Ramos (cell line): ENCODE results near the gene WAPL.

ENCODE experiments used
- in situ Hi-C: fragments of 300-500 bp; cut with MboI; formaldehyde crosslinking; loops from one replicate; pipeline ENCODE4 v1.14.3; 2022; ENCODE audit warnings: low sequenced_read_pairs; ENCODE audit not compliant: unreplicated experiment

The WAPL gene

DNA sequence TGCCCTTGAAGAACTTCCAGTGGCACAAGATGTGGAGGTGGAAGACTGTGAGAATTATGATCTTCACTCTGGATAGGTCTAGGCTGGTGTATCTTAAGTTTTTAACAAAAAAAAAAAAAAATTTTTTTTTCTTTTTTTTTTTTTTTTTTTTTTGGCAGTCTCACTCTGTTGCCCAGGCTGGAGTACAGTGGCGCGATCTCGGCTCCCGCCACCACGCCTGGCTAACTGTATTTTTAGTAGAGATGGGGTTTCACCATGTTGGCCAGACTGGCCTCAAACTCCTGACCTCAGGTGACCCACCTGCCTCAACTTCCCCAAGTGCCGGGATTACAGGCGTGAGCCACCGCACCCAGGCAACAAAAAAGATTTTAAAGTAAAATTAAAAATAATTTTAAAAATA lies 37.9 kb downstream of the WAPL start:
- in situ Hi-C loops = no loop called here

DNA sequence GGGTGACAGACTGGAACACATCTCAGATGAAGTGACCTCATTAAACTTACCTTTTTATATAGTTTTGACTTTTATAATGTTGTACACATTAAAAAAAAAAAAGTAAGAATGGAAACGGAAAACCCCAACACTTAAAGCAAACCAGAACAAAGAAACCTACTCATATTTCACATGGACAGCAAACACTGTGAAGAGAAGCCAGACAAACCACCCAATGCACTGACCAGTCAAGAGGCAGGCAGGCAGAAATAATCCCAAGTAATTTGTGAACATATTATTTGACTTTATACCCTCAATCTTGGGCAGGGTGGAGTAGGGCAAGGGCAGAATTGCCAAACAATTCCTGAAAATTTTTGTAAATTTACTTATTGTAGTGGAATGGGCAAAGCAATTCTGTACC lies 39.8 kb downstream of the WAPL start:
- in situ Hi-C loops = no loop called here

DNA sequence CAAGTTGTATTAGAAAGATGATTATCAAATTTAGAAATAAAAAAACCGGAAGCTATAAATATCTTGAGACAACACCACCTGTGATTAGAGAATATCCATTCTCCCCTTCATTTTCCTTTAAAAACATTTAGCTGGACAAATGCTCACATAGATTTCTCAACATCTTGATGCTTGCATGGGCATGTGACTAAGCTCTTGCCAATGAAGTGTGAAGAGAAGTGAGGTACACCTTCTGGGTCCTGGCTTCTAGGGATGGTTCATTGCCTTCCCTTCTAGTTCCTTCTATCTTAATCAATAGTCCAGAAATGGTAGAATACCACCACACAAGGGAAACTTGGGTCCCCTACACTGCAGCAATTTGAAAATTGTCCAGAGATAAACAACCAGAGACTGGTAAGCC lies 41.0 kb downstream of the WAPL start:
- in situ Hi-C loops = no loop called here

DNA sequence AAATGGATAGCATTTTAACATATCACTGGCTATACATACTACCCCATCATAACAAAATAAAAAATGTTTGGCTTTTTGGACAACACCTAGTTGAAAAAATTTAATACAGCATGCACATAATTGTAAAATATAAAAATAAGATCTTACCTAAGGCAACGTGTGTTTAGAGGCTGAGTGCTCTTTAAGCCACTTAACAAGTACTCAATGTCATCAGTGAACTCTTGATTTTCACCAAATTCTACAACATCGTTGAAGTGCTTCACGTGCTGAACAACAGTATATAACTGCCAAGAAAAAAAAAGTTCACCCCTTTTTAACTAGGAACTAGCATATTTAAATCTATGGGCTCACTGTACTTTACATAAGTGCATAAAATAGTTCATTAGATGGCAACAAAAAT lies 49.5 kb downstream of the WAPL start:
- in situ Hi-C loops = no loop called here

DNA sequence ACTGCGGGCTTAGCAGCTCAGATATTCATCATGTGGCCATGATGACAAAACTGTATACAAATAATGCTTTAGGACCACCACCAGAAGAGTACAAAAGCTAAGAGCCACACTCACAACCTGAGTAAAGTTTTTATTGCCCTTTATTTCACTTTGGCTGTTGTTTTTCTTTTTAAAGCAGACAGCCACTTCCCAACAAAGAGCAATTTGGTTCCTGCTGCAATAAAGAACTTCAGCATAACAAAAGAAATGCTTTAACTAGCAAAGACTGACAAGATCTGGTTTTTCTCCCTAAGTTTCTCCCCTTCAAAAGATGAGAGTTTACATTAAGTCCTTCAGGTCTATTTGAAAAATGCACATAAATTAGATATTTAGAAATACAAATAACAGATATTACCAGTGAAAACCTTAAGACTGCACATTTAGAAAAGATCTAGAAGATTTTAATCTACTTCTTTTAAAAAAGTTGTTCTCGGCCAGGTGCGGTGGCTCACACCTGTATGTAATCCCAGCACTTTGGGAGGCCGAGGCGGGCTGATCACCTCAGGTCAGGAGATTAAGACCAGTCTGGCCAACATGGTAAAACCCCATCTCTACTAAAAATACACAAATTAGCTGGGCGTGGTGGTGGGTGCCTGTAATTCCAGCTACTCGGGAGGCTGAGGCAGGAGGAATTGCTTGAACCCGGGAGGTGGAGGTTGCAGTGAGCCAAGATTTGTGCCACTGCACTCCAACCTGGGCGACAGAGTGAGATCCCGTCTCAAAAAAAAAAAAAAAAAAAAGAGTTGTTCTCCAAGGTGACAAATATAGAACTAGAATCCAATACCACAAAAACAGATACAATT lies 59.4 kb downstream of the WAPL start:
- in situ Hi-C loops = no loop called here

DNA sequence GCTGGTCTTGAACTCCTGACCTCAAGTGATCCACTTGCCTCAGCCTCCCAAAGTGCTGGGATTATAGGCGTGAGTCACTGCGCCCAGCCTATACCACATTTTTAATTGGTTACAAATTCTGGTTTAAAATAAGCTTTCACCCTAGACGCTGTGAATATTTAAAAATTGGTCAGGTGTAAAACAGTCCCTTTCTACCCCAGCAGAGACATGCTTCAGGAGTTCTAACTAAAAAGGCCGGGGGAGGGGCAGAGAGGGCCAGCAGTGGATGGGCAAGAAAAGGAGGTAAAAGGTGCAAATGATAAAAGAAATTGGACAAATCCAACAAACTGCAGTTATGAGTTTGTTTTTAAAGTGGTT lies 70.0 kb downstream of the WAPL start:
- in situ Hi-C loops = no loop called here

DNA sequence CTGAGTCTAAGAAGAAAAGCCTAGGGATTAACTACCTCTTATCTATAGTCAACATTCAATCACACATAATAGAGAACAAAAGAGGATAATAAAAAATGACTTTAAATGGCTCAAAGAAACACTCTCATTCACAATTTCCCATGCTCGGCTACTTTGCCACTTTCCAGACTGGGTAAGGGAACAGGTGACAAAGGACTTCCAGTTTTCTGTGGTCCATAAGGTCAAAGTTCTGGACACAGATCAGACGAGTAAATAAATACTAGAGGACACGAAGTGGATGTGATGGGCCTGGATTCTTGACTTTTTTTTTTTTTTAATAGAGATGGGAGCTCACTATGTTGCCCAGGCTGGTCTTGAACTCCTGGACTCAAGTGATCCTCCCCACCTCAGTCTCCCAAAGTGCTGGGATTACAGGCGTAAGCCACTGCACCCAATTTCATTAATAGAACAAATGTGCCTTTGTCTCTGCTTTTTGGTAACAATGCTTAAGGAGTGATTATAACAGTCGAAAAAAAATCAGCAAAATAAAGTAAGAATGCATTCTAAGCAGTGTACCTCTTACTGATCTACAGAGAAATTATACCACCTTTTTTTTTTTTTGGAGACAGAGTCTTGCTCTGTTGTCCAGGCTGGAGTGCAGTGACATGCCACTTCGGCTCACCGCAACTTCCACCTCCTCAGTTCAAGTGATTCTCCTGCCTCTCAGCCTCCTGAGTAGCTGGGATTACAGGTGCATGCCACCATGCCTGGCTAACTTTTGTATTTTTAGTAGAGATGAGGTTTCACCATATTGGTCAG lies 70.6 kb downstream of the WAPL start:
- in situ Hi-C loops = no loop called here

DNA sequence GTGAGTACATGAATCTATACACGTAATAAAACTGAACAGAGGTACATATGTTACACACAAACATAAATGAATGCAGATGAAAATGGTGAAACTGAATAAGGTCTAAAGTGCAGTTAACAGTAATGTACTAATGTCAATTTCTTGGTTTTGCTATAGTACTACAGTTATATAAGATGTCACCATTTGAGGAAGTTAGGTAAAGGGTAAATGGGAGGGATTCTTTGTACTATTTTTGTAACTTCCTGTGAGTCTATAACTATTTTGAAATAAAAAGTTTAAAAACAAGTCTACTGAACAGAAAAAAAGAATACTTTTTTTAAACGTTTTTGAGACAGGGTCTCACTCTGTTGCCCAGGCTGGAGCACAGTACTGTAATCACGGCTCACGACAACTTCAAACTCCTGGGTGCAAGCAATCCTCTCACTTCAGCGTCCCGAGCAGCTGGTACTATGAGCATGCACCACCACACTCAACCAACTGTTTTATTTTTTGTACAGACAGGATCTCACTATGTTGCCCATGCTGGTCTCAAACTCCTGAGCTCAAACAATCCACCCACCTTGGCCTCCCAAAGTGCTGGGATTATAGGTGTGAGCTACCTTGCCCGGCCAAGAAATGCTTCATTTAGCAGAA lies 71.5 kb downstream of the WAPL start:
- in situ Hi-C loops = no loop called here

DNA sequence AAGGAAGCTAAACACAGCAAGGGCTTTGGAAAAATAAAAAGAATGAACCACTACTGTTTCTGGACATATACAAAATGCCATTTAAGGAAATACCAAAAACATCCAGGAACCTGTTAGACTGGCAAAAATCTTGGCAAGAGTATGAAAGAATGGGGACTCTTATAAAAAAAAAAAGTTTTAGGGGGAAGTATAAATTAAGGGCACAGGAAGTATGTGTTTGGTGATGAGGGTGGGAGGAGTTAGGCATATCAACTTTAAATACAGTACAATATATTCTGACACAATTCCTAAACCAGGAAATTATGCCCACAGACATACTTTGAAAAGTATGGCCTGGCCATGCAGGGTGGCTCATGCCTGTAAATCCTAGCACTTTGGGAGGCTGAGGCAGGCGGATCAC lies 74.2 kb downstream of the WAPL start:
- in situ Hi-C loops = no loop called here

DNA sequence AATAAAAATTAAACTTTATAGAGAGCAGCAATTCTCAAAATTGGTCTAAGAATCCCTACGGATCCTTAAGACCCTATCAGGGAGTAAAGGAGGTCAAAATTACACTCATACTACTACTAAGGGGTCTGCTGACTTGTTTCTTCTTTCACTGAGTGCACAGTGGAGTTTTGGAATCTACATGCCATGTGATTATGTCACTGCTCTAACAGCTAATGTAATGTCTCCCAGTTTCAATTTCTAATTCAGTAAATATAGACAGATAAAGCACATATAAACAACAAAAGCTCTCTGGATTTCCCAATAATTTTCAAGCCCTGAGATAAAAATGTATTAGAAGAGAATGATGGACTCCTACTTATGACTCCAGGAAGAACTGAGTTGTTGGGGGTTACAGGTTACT lies 74.6 kb downstream of the WAPL start:
- in situ Hi-C loops = no loop called here

DNA sequence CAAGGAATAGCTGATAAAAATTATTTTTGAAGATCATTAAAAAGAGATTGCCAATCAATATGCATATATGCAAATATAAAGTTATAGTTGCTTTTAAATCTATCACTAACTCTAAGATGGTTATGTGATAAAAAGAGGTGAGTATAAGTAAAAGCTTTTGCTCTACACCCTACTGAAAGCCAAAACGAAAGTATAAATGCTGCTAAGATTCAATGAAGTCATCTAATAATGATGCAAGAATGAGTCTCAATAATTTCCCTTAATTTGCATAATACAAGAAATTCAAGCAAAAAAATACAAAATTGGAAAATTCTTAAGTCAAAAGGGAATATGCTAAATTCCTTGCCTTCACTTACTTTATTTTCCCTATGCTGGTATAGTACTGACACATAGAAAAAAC lies 75.2 kb downstream of the WAPL start:
- in situ Hi-C loops = no loop called here

DNA sequence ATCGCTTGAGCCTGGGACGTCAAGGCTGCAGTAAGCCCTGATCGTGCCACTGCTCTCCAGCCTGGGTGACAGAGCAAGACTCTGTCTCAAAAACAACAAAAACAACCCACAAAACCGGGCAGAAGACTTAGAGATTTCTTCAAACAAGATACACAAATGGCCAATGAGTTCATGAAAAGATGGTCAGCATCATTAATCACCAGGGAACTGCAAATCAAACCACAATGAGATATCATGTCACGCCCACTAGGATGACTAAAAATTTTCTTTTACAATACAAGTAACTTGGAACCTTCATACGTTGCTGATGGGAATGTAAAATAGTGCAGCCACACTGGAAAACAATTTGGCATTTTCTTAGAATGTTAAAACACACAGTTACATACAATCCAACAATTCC lies 77.7 kb downstream of the WAPL start:
- in situ Hi-C loops = no loop called here

DNA sequence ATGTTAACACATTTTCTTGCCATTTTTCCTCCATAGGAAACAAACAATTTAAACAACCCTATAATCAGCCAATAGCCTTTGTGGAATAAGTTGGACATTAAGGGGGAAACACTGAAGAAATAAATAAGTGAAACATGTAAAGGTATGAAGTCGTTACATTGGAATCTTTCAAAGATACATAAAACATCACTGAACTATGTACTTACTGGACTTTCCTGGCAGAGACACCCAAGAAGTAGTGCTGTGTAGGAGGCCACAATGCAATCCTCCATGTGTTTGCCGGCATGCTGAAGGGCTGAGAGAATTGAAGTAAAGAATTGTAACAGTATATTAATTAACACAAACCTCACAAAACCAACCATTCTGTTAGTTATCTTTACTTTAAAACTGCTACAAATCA lies 78.5 kb downstream of the WAPL start:
- in situ Hi-C loops = no loop called here

DNA sequence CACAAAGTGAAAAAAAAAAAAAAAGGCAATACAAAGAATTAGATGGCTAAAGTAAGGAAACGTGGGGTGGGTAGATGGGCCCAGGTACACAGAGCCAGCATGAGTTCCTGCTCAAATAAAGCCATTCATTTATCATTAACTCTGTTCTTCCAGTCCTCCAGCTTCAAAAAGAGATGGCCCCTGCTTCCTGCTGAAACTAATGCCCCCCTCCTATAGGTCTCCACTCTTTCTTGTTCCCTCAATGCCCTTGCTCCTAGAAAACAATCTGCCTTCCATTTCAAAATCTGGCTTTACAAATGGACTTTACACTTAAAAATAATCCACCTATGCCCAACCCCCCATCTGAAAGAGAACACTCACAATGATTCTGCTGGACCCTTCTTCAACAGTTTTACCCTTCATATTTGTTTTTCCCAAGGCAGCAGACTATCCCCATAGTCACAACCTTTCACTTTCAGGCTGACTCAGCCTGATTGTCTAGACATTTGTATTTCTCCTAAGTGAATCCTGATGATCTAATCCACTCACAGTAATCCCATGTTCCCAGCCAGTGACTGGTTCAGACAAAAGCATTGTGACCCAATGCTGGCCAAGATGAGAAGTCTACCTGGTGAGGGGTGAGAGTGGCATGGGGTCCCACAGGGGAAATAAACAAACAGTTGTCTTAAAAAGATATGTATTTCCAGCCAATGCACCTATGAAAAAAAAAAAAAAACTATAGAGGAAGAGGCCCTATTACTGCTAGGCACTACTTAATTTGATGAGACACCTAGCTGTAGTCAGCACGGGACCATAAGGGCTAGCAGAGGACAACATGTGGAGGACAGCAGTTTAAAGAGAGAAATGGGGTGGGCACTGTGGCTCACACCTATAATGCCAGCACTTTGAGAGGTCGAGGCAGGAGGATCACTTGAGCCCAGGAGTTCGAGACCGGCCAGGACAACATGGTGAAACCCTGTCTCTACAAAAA lies 80.4 kb downstream of the WAPL start:
- in situ Hi-C loops = no loop called here

DNA sequence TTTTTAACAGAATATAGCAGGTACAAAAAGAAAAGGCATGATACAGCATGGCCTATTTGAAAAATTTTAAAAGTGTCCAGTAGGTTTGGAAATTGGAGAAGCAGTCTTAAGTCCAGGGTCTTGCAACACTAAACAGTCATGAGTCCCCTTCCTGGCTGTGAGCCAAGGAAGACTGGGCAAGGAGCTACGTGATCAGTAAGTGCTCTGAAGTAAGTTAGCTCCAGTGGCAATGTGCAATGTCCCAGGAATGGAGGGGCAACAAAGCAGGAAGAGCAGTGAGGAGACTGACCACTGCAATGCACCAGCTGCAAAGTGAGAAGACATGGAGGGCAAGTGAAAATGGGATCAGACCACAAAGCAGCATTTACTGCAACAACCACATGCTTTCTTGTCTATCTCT lies 82.0 kb downstream of the WAPL start:
- in situ Hi-C loops = no loop called here

DNA sequence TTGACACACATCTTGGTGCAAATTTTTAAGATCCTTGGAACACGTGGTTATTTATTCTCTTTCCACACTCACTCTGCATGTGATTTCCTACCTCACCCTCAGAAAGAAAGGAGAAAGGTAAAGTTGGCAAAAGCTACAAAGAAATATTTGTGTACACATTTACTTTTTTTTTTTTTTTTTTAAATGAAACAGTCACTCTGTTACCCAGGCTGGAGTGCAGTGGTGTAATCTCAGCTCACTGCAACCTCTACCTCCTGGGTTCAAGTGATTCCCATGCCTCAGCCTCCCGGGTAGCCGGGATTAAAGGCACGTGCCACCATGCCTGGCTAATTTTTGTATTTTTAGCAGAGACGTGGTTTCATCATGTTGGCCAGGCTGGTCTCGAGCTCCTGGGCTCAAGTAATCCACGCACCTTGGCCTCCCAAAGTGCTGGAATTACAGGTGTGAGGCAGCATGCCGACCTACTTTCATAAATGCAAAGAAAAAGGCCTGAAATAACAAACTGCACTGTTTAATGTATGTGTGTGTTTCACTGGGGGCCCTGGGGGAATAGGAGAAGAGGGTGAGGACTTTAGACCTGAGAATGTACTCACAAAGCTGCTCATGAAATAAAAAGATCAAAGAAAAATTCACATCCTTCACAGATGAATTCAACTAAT lies 83.4 kb downstream of the WAPL start:
- in situ Hi-C loops = no loop called here

DNA sequence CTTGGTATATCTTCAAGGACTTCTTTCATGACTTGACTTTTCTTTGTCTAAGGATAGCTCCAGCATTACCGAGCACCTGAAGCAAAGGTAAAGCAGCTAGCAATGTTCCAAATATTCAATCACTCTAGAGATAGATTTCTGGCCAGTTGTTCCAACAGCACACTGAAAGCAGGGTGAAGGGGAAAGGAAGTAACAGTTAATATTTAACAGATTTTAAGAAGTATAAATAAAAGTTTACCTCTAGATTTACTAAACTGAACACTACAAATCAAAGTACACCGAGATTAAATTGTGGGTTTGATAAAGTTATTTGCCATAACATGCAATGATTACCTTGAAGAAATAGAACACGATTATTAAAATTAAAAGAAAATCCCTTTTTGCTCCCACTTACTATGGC lies 84.1 kb downstream of the WAPL start:
- in situ Hi-C loops = no loop called here

DNA sequence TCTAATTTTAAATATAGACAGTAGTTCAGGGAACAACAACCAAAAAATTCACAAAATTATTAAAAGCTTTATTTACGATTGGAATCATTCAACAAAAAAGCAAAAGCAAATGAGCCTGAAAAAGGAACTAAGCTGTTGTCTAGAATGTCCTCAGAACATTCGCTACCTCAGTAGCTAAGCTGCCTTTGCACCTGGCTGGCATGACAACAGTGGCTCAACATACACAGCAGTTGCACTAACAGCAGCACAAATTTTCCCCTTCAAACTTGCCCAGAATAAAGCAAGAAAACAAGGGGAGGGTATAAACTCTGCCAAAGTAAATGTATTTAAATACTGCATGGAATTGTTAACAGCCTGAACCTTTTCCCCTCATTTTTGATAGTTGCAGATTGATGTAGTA lies 84.6 kb downstream of the WAPL start:
- in situ Hi-C loops = no loop called here

DNA sequence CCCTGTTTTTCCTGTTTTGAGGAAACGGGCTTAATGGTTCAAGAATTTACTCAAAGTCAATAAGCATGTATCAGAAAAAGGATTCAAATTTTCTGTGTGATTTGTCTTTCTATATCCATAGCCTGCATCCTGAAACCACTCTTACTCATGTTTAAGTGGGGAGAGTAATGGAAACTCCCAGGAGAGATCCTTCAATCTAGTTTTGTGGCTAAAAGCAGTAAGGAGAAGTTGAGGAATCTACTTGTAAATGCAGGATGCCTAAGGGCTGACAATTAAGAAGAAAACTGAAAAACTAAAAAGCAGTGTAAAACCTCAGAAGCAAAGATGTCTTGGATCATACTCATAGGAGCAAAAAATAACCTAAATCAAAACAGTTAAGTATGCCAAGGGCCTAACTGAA lies 86.9 kb downstream of the WAPL start:
- in situ Hi-C loops = no loop called here

DNA sequence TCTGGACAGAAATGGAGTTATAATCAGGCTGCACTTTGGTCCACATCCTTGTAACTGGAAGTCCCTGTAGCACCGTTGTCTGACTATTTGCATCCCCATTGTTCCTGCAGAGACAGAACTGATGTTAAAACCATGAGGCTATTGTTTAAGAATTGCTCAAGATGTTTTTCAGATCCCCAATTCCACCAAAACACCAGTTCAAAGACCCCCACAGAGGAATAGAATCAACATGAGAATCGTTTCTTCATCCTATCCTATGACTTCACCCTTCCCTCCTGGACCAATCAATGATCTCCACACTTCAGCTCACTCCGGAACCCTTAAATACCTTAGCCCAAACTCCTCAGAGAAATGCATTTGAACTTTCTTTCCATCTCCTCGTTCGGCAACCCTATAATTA lies 97.9 kb downstream of the WAPL start:
- in situ Hi-C loops = no loop called here
